Activated naive CD8-positive, alpha-beta T cell treated with anti-CD3 and anti-CD28 coated beads, Interleukin-2, amount 50 U/mL, for 16 hours (primary cell): Measurements from ENCODE around the gene SUPT20HL1.
"Not testable (repeated sequence)": the region's sequence is repeated elsewhere in the genome, so short reads cannot be mapped to it uniquely, and the experiment has no call there.

Source experiments
- DNase-seq: peaks from one replicate; pipeline ENCODE4 v3.0.0-alpha.2; 2020; ENCODE audit warnings: low read depth, low spot score

SUPT20HL1 gene

DNA sequence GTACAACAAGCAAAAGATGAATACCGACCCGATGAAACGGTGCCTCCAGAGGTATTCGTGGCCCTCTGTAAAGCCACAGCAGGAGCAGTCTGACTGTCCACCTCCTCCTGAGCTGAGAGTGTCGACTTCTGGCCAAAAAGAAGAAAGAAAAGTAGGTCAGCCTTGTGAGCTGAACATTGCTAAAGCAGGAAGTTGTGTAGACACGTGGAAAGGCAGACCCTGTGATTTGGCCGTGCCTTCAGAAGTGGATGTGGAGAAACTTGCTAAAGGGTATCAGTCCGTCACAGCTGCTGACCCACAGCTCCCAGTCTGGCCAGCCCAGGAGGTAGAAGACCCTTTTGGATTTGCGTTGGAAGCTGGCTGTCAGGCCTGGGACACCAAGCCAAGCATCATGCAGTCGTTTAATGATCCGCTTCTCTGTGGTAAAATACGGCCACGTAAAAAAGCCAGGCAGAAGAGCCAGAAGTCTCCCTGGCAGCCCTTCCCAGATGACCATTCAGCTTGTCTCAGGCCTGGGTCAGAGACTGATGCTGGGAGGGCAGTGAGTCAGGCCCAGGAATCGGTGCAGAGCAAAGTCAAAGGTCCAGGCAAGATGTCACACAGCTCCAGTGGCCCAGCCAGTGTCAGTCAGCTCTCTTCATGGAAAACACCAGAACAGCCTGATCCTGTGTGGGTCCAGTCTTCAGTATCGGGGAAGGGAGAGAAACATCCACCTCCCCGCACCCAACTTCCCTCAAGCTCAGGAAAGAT, 3.2 kb downstream of the SUPT20HL1 start:
- DNase-seq = not testable (repeated sequence)

DNA sequence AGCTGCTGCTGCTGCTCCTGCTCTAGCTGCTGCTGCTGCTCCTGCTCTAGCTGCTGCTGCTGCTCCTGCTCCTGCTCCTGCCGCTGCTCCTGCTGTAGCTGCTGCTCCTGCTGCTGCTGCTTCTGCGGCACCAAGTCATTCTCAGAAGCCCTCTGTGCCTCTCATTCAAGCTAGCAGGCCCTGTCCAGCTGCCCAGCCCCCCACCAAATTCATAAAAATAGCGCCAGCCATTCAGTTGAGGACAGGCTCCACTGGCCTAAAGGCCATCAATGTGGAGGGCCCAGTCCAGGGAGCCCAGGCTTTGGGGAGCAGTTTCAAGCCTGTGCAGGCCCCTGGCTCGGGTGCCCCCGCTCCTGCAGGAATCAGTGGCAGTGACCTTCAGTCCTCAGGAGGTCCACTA, 3.9 kb downstream of the SUPT20HL1 start:
- DNase-seq = no peak

DNA sequence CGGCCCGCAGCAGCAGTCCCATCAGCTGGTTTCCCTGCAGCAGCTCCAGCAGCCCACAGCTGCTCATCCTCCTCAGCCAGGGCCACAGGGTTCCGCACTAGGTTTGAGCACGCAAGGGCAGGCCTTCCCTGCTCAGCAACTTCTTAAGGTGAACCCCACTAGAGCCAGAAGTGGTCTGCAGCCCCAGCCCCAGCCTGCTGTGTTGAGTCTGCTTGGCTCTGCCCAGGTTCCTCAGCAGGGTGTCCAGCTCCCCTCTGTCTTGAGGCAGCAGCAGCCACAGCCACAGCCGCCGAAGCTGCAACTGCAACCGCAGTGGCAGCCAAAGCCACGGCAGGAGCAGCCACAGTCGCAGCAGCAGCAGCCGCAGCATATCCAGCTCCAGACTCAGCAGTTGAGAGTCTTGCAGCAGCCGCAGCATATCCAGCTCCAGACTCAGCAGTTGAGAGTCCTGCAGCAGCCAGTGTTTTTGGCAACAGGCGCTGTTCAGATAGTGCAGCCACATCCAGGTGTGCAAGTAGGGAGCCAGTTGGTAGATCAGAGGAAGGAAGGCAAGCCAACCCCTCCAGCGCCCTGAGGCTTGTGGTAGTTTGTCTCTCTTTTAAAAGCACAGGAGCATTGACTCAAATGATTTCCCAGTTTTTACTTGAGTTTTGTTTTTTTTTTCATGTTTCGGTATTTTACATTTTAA, 4.6 kb downstream of the SUPT20HL1 start:
- DNase-seq = no peak

DNA sequence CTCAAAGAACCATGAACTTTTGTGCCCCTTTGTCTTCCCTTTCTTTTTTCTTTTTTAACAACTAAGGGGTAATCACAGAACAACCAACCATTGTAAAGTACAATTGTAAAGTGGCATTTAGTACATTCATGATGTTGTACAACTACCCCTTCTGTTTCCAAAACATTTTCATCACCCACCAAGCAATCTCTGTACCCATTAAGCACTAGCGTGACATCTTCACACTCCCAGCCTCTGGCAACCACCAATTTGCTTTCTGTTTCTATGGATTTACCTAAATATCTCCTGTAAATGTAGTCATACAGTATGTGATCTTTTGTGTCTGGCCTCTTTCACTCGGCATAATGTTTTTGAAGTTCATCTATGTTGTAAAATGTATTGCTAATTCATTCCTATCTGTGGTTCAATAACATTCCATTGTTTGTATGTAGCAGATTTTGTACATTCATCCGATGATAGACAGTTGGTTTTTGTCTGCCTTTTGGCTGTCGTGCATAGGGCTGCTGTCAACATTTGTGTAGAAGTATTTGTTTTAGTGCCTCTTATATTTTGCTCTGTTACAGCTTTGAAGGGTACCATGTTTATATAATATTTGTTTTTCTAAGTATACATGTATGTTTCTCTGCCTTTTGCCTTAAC, 6.4 kb downstream of the SUPT20HL1 start:
- DNase-seq = not testable (repeated sequence)

DNA sequence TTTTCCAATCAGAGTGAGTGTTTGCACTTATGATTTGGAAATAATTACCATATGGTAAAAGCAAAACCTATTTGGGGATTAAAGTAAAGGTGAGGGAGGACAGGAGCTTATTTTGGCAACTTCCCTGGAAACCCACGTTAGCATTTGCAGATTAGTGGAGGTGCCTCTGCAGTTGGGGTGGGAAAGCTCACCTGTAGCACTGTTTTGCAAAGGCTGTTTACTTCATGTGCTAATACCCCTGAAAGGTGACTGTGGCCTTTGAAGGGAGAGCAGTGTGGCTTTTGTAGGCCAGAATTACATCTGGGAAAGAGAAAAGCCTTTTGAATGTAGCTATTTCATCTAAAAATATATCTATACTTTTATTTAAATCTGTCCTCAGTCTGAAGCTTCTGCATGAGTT, 9.4 kb downstream of the SUPT20HL1 start:
- no peak for DNase-seq

DNA sequence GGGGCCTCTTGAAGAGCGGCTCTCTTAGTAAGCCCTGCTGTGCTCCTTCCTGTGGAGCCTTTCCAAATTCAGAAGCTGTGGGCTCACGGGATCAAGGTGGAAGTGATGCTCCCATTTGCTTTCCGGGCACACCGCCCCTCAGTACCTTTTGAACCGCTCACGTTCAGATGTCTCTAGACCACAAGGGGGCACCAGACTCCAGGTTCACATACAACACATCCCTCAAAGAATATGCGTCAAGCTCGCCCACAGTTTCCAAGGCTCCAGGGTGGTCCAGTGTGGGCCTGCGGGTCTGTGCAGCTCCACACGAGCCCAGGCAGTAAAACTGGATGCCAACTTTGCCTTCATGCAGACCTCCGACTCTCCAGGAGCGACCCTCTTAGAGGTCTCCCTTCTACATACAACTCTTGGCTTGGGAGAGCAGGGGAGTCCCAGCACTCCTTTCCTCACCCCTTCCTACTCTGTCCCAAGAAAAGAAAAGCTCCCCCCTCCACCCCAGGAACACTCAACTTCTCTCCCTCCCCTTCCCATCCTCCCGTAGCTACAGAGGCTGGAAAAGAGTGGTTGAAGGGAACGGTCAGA, 11.0 kb downstream of the SUPT20HL1 start:
- peak; percentile 14 for DNase-seq

DNA sequence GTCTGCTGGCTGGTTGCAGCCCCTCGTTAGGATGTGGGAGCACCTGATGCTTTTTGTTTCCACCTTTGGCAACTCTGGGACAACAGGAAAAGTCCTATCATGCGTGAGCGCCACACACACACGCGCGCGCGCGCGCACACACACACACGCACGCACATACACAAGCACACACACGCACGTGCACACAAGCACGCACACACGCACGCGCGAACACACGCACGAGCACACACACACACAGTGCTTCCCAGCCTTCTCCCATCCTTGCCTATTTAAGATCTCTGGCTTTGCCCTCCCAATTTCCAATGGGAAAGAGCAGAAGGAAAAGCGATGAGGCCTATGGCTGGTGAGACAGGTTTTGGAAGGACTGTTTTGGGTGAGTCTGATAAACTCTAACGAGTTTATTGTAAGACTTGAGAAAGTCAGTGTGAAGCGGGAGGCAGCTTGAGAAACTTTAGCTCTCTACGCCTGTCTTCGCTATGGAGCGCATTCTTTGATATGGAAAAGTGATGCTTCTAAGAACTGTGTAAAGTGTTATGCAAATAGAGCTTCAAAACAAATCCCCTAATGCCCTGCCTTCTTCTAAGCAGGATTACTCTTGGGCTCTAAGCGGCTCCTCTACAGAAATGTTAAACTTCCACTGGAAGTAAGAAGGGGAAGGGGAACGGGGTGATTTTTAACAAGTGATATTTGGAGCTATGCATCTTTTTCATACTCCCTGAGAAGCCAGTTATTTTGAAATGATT, 11.8 kb downstream of the SUPT20HL1 start:
- no peak for DNase-seq

DNA sequence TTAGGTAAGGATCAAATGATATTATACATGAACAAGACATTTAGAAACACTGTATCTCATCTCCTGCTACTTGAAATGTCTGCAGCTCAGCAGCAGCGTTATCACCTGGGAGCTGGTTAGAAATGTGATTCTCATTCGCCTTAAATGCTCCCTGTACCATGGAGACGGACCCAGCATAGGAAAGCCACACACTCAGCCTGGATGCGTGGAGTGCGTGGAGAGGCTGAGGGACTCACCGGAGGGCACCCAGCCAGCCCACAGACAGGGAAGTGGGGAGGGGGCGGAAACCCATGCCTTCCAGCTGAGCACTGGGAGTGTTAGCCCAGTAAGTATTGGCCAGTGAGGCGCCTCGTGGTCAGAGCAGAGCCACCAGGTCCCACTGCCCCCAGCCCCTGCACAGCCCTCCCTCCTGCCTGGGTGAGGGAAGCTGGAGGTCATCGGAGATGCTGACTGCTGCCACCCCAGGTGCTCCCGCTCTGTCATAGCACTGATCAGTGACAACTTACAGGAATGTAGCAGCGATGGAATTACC, 15.2 kb downstream of the SUPT20HL1 start:
- no peak for DNase-seq

DNA sequence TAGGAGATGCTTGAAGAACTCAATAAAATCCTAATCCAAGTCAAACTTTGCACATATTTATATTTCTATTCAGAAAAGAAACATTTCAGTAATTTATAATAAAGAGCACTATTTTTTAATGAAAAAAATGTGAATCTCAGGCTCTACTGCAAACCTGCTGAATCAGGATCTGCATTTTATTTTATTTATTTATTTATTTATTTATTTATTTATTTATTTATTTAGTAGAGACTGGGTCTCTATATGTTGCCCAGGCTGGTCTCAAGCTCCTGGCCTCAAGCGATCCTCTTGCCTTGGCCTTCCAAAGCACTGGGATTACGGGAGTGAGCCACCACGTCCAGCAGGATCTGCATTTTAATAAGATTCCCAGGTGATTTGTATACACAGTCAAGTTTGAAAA, 16.0 kb downstream of the SUPT20HL1 start:
- DNase-seq = no peak

DNA sequence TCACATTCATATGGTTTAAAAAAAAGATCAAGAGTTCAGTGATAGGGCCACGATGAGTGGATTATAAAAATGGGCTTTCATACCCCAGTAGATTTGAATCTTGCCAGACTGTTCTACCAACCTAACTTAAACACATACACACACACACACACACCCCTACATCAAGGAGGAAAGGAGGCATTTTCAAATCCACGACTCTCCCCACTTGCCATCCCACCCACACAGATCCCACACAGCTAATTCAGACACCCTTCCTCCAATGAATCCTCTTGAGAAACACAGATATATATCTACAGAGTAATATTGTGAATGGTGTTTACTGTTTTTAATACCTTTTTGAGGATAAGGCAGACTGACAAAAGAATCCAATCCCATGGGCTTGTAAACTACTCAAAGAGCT, 16.8 kb downstream of the SUPT20HL1 start:
- DNase-seq = no peak

DNA sequence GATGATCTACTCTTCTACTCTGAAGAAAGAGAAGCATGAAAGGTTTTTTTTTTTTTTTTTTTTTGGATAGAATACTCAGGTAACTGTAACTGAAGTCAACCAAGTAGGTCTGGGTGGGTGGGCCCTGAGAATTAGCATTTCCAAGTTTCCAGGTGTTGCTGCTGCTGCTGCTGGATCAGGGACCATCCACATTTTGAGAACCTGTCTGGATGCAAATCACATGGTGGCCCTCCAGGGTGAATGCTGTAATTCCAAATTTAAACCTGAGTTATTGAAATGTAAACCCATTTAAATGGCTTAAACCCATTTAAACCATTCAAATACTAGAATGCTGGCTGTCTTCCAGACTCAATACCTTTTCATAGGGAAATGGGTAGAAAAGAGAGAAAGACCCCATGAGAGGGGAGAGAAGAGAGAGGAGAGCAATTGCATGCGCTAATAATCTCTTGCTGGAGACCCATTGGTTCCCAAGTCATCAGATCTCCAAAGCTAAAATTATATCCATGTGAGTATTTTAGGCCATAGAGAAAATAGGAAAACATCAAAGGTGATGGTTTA, 17.6 kb downstream of the SUPT20HL1 start:
- DNase-seq = no peak

DNA sequence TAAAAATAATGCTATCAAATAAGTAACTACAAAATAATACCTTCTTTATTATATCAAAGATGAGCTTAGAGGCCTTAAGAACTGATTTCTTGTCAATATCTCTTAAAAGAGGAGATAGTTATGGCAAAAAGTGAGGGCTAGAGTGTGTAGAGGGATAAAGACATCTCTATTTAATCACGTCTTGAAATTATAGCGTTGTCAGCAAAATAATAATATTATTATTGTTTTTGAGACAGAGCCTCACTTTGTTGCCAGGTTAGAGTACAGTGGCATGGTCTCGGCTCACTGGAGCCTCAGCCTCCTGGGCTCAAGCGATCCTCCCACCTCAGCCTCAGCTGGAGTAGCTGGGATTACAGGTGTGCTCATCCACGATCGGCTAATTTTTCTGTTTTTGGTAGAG, 18.3 kb downstream of the SUPT20HL1 start:
- no peak for DNase-seq

DNA sequence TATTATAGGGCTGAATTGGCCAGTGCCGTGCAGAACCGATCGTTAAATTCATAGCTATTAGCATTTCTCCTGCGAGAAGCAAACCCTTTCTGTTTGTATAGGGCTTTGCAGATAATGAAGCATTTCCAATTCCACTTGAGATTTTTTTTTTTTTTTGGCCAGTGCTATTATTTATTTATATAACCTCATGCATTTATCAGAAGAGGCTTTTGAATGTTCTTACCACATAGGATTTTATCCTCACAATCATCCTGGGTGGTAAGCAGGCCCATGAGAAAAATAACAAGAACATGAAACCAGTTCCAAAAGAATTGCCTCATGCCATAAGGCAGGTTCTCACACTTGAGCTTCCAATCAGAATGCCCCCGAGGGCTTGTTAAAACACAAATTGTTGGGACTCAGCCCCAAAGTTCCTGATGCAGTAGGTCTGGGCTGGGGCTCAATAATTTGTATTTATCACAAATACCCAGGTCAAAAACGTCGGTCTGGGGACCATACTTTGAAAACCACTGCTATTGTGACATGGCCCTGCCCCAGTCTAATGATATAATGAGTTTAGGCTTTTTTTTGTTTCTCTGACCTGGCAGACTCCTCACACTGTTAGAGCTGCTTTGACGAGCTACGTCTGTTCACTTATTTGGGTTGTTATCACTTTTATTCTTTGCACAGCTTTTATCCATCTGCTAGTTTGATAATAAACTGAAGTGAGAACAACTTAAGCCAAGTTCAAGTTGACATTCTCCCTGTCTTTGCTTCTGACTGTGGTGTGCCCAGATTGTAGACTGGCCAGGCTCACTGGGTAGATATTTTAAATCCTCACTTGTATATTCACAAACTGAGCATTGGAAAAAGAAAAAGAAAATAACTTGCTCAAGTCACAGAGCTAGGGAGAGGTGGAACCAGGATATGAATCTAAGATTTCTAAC, 20.1 kb downstream of the SUPT20HL1 start:
- DNase-seq = no peak

DNA sequence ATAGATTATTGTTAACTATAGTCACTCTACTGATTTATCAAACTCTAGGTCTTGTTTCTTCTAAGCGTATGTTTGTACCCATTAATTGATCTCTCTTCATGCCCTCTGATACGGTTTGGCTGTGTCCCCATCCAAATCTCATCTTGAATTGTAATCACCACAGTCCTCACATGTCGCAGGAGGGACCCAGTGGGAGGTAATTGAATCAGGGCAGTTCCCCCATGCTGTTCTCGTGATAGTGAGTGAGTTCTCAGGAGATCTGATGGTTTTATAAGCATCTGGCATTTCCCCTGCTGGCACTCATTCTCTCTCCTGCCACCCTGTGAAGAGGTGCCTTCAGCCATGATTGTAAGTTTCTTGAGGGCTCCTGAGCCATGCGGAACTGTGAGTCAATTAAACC, 21.9 kb downstream of the SUPT20HL1 start:
- not testable (repeated sequence) for DNase-seq

DNA sequence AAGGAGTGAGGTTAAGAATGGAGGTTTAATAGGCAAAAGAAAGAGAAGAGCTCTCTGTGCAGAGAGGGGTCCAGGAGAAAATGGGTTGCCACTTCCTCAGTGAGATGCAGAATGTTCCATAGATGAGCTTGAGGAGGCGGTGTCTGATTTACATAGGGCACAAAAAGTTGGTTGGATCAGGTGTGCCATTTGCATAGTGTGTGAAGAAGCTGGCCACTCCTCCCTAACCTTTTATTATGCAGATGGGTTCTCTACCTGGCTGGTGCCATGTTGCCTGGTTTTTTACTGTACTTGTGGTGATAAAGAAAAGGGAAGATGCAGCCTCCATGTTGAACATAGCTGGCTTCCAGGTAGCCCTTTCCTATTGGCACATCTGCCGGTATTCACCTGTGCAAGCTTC, 27.3 kb downstream of the SUPT20HL1 start:
- no peak for DNase-seq

DNA sequence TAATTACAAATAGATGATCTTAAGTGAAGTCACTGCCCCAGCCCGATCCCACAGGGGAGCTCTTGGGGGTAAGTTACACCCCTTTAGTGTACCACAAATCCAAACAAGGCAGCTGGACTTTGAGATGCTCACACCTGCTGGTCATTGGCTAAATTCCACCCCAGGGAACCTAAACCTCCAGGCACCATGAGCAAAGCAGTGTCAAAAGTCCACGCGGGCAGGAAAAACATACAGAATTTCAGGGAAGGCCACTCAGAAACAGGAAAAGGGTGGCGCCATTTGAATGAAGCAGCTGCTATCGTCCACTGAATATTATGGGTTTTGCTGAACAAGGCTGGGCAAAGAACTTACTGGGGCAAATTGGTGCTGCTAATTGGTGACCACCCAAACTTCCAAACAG, 30.9 kb downstream of the SUPT20HL1 start:
- no peak for DNase-seq

DNA sequence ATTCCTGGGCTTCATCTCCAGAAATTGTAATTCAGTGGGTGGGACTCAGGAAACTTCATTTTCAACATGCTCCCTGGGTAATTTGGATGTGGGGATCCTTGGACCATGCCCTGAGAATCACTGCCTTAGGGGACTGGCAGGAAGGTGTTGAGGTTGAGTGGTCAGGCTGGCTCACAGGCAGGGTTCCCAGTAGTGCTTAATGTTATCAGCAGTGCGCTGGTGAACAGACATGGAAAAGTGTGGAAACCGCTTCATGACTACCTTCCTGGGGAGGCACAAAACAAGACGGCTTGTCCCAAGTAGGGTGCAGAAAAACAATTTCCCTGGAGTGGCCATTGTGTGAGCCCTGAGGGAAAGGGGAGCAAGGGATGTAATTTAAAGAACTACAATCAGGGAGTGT, 31.4 kb downstream of the SUPT20HL1 start:
- DNase-seq = no peak

DNA sequence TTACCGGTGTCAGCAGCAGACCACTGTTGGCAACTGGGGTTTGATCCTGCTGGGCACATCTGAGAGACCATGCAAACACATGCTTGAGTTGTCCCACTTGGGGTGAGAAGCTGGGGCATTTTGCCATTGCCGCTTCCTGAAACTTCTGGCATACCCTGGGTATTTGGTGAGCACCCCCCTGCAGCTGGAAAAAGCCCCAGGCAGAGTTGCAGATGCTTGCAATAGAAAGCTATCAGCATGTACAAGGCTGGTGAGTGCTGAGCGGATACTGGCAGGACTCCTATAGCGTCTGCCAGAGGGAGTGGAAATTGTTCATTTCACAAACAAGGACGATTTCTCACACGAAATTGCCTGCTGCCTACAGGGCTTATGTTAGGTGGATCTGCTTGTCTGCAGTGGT, 32.3 kb downstream of the SUPT20HL1 start:
- DNase-seq = no peak

DNA sequence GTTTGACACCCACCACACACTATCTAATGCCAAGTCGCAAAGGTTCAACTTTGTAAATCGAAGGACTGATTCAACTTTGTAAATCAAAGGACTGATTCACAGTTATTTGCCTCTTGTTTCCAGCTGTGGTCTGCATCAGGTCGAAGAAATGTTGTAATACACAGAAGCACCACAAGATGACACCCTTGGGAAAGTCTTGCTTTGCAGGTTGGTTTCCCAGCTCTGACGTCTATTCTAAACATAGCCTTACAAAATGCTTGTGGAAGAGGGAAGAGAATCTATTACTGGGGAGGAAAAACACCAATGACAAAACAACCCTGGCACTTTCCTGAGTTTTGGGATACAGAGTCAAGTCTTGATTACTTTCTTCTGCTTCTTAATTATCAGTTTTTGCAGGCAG, 35.3 kb downstream of the SUPT20HL1 start:
- DNase-seq = no peak
